OCI-M1 (cell line): Measurements from ENCODE around the gene ETS1.

Experiments
- DNase-seq: peaks from one replicate; lab custom pipeline; 2025; lab: John Stamatoyannopoulos, UW

ETS1 gene

DNA sequence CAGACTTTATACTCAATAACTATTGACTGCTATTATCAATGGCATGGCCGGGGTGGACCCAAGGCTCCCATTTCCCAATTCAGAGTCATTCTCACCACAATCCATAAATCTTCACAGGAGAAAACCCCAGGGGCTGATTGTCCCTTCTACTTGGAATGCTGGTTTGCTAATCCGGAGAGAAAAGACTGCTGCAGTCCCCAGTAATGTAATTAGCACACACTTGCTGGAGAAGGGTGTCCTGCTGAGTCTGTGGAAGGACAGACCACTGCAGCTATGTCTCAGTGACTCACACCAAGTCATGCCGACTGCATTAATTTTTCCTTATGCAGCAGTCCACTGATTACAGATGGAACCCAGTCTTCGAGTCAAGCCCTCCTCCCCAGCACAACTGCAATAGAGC, 5.9 kb upstream of the ETS1 start:
- no peak for DNase-seq

DNA sequence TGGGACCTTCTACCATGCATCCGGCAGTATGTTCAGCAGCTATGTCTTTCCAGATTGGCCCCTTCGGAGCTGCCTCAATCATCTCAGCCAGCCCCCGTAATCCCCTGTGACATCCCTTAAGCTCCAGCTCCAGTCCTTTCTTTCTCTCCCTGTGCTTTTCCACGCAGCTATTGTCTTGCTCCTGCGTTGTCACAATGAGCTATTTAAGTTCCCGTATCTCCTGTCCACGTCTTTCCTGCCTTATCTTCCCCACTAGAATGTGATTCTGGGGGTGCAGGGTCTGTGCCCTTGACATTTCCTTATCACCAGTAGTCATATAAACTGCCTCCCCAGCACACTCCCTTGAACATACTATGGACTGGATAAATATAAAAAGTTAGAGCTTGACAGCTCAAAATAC, 5.1 kb upstream of the ETS1 start:
- DNase-seq, result no peak

DNA sequence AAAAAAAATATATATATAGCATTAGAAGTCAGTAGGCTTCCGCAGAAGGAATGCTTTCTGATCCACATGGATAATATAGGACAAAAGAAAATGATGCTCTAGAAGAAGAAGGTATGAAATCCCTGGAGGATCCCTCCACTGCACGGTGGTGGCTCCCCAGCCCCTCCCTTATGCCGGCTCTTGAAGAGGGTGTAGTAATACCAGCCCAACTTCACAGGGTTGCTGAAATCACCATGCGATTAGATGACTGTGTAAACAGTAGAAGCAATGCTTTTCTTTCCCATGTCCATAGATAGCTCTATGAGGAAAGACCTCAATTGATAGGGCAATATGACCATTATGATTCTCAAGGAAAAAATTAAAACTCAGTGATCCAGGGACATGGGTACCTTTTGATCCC, 3.2 kb upstream of the ETS1 start:
- DNase-seq, result no peak

DNA sequence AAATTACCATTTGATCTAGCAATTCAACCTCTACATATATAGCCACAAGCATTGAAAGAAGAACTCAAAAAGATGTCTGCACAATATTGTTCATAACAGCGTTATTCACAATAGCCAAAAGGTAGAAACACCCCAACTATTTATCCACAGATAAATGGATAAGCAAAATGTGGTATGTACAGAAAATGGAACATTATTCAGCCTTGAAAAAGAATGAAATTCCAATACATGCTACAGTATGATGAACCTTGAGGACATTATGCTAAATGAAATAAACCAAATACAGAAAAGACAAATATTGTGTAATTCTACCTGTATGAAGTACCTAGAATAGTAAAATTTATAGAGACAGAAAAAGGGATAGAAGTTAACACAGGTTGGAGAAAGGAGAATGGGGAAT, 2.6 kb upstream of the ETS1 start:
- DNase-seq, result no peak

DNA sequence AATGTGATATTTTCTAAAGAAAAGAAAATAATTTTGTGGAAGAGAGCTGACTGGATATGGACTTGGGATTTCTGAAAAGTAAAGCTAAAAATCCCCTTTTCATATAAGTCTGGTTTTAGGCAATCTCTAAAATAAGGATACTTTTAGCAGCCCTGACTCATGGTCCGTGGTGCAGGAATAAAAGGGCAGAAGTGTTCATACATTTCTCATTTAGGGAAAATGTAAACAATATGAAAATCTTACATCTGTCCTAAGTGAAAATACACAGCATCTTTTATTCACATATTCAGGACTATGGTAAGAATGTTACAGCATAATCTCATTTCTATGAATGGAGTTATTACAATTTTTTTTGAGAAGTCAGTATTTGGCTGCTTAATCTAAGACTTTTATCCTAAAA, 735 bp upstream of the ETS1 start:
- no peak for DNase-seq

DNA sequence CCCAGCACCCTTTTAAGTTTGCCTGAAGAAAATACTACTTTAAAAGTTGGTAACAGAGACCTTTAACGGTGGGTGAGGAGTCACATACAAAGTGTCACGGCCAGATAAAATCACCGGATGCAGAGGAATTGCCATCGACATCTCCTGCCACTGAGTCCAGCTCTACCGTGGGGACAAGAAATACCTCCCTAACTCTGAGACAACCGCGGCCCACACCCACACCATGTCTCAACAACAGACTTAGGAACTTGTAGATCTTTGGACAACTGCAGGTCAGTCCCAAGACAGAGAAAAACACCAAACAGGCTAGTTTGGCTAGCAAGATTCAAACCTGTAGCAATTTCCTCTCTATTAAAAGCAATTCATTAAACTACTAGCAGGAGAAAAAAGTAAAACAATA, 669 bp downstream of the ETS1 start:
- DNase-seq, result no peak

DNA sequence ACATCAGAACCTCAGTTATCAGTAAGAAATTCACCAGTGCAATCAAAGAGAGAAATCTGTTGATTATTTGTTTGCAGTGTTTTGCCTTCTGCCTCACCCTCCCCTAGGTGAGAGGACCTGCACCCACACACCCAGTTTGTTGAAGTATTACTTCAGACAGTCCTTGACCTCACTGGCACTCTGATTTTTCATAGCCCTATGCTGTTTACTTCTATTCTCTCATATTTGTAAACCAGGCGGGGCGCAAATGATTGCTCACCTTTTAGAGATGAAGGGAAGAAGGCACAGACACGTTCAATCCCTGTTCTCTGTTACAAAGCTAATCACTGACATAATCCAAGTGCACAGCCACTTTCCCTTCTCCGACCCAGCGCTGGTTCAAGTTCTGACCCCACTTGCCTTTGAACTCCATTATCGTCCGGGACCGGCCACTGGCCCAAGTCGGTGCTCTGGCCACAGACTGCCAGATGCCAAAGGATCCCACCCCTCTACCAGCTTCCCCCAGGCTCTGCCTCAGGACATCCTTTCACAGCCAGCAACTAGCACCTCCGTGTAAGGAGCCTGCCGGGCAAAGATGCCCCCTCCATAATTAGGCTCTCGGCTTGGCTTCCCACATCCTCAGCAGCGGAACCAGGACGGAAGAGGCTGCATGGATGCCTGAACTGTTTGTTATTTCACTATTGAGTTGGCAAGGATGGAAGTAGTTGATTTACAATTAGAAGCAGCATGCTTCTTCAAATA, 1.7 kb downstream of the ETS1 start:
- no peak for DNase-seq

DNA sequence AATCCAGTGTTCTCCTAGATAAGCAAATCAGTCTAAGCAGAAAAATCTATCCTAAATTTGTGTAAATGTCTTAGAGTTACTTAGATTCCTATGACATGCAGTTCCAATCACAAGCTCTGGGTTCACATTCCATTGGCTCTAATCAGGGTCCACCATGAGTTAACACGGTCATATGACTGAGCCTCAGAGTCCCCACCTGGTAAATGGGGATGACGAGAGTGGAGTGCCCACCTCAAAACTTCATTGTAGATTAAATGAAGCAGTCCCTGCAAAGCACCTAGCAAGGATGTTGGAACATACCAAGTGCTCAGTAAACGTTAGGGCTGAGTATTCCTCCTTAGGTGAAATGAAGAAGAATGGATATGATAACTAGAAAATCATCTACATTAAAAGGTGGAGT, 3.1 kb downstream of the ETS1 start:
- no peak for DNase-seq

DNA sequence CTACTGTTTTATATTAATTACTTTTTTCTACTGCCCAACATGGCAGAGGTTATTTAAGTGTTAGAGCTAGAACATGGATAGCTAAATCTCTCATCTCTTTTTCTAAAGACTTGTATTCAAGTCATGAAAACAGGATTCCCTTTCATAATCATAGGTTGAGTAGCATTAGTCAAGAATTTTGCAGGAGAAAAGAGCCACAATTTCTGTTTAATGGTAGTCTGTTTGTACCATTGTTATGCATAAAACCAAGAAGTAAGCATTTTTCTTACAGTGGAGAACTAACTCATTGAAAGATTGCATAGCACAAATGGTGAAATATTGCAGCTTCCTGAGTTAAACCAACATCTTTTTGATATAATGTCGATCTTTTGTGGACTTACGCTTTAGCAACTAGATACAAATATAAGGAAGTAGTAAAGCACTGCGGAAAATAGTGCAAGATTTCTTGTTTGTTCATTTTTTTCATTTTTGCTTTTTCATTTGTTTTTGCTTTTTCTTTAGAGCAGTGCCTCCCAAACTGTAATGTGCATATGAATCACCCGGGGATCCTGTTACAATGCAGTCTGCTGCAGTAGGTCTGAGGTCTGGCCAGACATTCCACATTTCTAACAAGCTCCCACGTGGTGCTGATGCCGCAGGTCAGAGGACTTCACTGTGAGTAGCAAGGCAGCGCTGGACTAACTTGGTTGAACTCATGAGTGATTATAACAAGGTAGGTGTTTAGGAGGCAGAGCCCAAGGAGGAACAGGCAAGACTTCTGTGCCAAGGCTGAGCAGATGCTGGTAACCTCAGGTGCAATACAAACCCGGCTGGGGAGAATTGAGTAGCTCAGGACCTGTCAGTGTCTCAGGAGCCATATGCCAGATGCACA, 4.6 kb downstream of the ETS1 start:
- DNase-seq, result no peak

DNA sequence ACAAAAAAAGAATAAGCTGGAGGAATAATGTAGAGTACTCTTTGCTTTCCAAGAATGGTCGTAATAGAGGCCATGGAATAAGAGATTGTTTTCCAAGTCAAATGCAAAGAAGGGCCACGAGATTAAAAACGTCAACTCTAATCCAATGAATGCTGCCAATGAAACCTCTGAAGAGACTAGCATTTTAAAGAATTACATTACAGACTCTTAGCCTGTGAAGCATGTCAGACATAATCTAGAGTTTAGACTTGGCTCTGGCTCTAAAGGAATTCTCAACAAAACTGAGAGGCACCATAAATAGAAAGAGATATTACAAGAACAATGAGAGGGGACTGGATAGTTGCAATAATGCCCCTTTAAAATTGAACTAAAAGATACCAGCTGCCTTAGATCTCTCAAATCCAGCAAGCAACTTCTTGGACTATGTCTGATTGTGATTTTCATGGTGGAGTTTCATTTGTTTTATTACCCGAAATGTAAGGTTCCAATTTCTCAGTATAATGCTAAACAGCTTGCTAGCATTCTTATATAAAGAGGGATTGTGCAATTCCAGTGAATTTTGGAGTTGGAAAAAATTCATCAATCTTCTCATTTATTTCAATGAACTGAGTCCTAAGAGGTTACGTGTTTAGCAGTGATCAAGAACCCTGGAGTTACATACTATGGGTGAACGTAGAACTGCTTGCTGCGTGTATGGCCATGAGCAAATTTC, 5.6 kb downstream of the ETS1 start:
- DNase-seq, result no peak

DNA sequence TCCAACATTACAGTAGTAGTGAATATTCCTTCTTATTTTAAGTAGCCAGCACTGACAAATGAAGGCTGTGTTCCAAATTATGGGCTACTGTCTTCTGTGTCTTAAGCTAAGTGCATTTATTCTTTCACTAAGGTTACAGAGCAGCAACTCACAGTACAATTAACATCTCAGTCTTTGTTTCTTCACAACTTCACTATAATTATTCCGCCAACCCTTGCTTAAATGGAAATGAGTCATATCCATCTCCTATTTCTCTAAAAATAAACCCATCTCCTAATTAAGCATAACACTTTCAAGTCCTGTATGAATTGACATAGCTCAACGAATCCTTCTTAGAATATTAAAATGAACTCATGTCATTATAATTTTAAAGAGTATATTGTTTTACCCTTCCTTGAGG, 6.7 kb downstream of the ETS1 start:
- DNase-seq, result no peak

DNA sequence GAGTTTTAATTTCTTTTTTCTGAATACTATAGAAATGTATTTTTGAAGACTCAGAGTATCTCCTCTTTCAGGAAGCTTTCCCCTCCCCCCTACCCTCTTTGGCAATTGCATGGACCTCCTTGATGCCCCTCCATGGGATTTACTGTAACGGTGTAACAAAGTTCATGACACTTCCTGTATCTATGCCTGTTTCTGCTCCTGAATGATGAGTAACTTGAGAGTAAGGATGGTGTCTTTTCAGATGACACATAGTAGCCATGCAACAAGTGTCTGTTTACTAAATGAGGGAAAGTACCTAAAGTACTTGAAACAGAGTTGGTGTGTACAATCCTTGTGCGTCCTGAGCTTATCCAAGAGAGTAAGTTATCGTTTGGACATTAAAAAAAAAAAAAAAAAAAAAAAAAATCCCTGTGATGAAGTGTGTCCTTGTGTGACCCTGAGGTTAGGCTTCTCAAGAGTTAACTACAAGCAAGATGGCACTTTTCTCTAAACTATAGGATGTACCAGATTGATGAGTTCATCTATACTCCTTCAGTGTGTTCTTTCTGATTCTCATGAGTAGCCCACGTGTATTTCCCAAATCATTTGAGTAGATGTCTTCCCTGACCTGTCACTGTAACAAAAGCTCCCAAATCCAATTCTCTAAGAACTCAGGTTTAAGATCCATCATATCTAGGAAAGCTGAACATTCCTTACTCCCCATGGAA, 7.4 kb downstream of the ETS1 start:
- no peak for DNase-seq

DNA sequence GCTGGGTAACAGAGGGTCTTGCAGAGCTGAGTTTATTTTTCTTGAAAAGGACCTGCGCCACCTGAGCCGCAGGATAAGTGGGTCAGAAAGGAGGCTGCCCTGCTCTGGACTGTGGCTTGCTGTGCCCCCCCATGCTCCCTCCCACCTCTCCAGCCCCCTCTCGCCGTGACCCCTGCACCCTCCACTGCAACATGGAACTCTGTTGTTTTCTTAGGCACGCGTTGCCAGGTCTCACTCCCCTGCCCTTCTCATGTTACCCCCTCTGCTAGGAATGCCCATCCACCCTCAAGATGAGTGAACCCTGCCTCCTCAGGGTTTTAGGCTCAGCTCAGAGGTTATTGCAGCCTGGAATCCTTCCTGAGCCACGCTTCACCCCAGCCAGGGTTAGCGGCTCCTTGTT, 10.8 kb downstream of the ETS1 start:
- DNase-seq, result no peak

DNA sequence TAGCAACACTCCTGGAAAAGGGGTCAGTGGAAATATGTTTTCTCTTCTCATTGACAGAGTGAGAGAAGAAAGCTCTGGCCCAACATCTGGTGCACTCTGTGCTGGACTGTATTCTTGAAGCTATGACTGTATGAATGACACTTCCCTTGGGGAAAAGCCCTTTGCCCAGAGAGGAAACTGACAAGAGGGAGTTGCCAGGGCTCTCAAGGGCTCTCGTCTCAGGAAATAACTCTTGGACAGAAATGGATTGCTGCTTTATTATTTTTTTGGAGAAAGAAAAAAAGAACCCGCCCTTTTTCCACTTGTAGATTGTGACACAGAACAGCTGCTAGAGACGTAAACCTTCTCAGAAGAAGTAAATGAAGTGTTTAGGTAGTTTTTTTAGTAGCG, 11.4 kb downstream of the ETS1 start:
- no peak for DNase-seq

DNA sequence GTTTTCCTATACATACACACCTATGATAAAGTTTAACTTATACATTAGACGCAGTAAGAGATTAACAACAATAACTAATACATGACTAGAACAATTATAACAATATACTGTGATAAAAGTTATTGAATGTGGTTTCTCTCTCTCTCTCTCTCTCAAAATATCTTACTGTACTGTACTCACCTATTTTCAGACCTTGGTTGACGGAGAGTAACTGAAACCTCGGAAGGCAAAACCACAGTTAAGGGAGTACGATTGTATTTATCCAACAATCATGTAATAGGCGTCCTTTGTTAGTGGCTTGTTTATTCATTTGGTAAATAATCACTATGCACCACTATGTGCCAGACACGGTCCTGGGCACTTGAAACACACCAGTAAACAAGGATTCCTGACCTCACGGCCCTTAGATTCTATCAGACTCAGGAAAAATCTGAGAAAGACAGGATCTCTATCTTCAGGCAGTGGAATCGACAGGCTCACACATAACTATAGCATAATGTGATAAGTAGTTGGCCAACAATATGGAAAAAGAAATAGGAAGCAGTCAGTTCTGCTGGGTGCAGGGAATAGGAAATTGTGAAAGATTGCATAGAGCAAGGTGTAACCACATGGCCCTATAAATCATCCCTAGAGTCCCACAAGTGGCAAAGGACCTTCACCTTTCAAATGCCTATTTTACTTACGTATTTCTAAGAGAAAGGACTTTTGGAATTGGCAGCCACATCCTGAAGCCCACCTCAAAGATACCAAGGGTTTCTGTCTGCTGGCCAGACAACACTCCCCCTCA, 12.0 kb downstream of the ETS1 start:
- DNase-seq, result no peak

DNA sequence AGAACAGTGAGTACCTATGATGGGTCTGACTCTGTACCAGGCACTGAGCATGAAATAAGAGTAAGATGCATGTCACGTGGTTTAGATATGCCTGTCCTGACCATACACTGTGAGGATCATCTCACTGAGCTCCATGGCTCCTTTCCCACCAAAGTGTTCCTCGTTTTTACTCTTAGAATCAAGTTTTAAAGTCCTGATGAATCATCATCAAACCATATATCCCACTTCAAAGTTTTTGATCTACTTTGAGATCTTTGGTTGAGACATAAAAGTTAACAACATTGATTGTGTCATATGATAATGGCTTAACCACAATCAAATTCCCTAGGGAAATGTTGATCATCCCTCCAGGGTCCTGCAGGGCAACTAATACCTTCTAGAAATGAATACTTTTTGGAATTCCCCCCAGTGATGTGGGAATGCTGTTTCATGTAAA, 12.8 kb downstream of the ETS1 start:
- DNase-seq, result no peak

DNA sequence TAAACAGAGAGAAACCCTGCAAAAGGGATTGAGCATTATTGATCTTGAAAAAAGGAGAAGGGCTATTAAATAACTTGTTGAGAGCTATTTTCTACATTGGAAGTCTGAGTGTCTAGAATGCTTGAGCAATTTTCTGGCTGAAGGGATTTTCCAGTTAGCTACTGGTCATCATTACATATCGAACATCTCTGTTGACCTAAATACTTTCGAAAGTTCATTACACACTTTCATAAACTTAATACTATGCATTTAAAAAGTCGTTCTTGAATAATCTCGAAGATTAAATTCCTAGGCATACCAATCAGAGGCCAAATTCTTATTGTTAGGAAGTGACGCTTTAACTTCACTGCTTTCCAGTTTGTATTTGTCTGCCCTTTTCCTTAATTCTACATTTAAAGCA, 13.7 kb downstream of the ETS1 start:
- no peak for DNase-seq

DNA sequence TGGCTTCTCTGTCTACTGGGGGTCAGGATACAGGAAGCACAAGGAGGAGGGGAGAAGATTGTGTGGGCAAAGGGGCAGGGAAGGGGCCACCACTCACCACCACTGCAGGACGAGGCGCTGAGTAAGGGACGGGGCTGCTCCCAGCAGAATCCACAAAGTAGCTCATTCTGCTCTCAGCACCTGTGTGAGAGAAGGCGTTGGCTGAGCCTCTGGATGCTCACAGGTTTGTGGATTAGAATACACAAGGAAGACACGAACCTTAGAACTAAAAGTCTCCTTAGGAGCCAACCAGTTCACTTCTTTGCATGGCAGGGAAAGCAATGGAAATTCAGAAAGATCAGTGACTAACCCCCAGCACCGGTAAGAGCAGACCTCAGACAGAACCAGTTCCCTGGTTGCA, 14.4 kb downstream of the ETS1 start:
- DNase-seq, result no peak

DNA sequence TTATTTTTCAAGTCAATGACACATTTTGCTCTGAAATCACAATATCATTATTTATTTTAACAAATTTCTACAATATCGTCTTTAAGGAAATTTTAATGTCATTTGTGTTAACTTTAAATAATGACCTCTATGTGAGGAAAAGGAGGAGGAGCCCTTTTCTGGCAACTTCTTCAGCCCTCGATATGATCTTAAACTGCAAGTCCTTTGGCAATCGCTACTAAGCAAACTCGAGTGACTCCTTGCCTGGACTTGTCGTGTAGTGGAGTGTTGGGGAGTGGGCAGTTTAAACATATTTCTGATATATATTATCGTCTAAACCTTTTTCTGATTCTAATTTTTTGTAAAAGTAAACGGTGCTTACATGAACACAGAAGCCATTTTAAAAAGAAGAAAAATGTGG, 16.7 kb downstream of the ETS1 start:
- no peak for DNase-seq

DNA sequence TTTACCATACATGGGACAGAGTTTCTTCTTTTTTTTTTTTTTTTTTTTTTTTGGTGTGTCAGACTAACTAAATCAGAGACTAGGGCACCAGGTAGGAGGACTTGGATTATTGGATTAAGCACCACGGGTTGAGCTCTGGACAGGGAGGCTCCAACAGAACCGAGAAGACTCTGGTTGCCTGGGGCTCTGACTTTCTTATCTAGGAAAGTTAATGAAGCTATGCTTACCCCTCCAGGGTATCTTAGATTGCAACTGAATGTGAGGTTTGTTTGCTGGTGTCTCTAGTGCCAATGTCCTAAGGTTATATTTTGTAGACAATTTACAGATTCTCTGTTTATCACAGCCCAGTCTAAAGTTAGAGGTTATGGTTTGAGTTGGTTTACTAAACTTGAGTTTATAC, 18.1 kb downstream of the ETS1 start:
- DNase-seq, result no peak

DNA sequence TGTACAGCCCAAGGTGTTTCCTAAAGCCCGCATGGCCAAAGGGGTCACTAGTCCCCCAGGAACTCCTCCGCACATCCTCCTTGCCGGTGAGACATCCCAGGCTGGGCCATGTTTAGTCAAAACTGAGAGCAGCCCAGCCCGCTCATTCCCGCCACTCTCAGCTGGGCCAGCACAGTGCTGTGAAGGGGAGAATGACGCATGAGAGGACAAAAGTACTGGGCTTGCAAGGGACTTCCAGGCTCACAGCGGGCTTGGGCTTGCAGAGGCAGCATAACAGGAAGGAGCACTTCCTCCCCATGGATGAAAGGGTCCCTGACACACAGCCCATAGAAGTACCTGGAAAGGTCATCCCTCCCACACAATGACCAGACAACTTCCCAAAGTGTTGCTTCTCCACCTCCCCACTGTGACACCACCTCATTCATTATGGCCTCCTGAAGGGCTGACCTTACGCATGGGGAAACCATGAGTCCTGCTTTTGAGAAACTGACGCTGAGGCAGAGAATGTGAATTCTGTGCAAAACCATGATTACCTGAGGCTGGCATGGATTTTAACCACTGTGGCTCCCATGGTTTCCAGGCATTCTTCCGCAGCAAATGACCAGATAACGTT, 19.1 kb downstream of the ETS1 start:
- no peak for DNase-seq
